Peyer's patch (tissue), 4 donors: ENCODE results near the gene GNAQ. TPM values are rescaled to one million over a fixed set of nuclear protein-coding genes. Genes with fewer than 3 reads are reported as not detected.

ENCODE experiments used
- DNase-seq, 3 donors: peaks; one replicate each; pipeline ENCODE4 v3.0.0-alpha.2; 2017 to 2019
- H3K27ac ChIP-seq, 4 donors: fragments of 200-600 bp; sonication (generic); one replicate each; pipeline ENCODE4 v1.5.1; 2016 to 2019
- H3K27me3 ChIP-seq, 2 donors: fragments of 200-600 bp; sonication (generic); one replicate each; pipeline ENCODE4 v1.5.1; 2019
- H3K36me3 ChIP-seq, 3 donors: fragments of 200-600 bp; sonication (generic); one replicate each; pipeline ENCODE4 v1.5.1; 2016 to 2019
- H3K4me1 ChIP-seq, 4 donors: fragments of 200-600 bp; sonication (generic); one replicate each; pipeline ENCODE4 v1.5.1; 2016 to 2019
- H3K4me3 ChIP-seq, 4 donors: fragments of 200-600 bp; sonication (generic); 1 replicate in 3 of 4; 2 replicates in 1 of 4; pipeline ENCODE4 v1.5.1; 2016 to 2019; ENCODE audit warnings: mild to moderate bottlenecking in 1 of 4
- H3K9me3 ChIP-seq, 4 donors: fragments of 200-600 bp; sonication (generic); one replicate each; pipeline ENCODE4 v1.5.1; 2016 to 2019; ENCODE audit warnings: mild to moderate bottlenecking in 1 of 4
- POLR2A ChIP-seq, 2 donors: fragments of 450-650 bp; IDR thresholded peaks; one replicate each; pipeline ENCODE4 v1.5.1; 2017; ENCODE audit warnings: antibody characterized with exemption in 2 of 2, mild to moderate bottlenecking in 2 of 2, moderate library complexity in 2 of 2
- total RNA-seq, 4 donors: library from RNA; depleted of rRNA; stranded (reverse); fragments of >200 nt; gene quantifications; one replicate each; pipeline ENCODE4 v1.1.0, GENCODE V29; 2016
- TF ChIP-seq, protein P1 (sequence below), 6 experiments: fragments of 450-650 bp in 4 of 6; fragments of 200-600 bp in 2 of 6; sonication (generic) in 1 of 6; IDR thresholded peaks; one replicate each; pipeline ENCODE4 v1.5.1; 2017 to 2019; ENCODE audit warnings: antibody characterized with exemption in 6 of 6, mild to moderate bottlenecking in 3 of 6, moderate library complexity in 1 of 6

Gene GNAQ
- total RNA-seq, 4 donors from 2014 or later = 28.7 to 45.4 (median 33.5) TPM

DNA sequence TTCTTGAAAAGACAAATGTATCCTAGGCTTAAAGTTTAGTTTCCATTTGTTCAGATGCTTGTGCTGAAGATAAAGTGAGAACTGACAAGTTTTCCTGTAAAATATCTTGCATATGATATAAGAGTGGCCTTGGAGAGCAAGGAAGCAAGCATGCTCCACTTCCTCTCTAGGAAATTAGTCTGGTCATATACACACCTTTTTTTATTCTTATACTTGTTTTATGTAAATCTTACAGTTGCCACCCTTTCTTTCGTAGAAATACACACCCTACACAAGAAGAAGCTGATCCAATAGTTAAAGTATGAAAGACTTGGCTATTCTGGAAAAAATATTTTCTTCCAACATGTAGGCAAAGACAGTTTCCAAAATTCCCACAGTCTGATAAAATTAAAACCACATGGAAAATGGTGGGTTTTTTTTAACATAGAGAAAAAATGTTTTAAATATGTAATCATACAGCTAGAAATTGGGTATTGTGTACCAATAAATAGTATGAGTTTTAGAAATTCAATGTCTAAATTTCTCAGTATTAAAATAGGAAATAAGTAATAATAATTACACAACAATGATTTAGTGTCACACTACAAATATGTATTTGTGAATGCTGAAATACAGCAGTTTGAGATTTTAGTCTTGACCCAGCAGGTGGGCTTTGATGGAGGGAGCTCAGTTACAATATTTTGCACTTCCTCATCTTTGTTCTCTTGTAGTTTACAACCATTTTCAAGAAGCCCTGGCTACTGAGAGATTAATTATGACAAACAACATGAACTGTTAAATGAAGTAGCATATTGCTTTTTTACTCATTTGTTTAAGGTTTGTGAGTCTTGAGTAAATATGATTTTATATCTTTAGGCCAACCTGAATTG lies 197.8 kb downstream of the GNAQ start:
- Histone ChIP-seq H3K4me3 (no peak overlapping the region), H3K9me3 (no peaks in the 10 kb centered on the region), H3K36me3 (no peaks in the 10 kb centered on the region), H3K27ac (no peak overlapping the region), H3K27me3 (no peaks in the 10 kb centered on the region), H3K4me1 (no peaks in the 10 kb centered on the region)
- TF ChIP-seq, protein P1, sequence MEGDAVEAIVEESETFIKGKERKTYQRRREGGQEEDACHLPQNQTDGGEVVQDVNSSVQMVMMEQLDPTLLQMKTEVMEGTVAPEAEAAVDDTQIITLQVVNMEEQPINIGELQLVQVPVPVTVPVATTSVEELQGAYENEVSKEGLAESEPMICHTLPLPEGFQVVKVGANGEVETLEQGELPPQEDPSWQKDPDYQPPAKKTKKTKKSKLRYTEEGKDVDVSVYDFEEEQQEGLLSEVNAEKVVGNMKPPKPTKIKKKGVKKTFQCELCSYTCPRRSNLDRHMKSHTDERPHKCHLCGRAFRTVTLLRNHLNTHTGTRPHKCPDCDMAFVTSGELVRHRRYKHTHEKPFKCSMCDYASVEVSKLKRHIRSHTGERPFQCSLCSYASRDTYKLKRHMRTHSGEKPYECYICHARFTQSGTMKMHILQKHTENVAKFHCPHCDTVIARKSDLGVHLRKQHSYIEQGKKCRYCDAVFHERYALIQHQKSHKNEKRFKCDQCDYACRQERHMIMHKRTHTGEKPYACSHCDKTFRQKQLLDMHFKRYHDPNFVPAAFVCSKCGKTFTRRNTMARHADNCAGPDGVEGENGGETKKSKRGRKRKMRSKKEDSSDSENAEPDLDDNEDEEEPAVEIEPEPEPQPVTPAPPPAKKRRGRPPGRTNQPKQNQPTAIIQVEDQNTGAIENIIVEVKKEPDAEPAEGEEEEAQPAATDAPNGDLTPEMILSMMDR (IDR thresholded peaks at IDR 0.05) = no peak
- DNase-seq = no peak

DNA sequence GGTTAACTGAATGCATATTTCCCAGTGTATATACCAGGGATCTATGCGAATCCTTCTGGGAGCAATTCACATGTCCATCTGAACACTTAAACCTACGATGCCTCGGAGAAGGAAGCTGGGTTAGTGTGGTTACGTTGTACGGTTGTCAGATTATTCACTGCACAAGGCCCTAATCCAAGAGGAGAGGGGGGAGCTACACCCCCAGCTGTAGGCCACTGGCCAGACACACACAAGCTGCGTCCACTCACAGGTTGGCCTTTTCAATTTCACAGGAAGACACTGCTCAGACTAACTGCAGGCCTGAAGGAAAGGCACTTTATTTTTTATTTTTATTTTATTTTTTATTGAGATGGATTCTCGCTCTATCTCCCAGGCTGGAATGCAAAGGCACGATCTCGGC lies 199.0 kb downstream of the GNAQ start:
- H3K9me3 ChIP-seq = no peaks in the 10 kb centered on the region
- H3K4me3 ChIP-seq = no peak overlapping the region
- no peaks in the 10 kb centered on the region for H3K27me3 ChIP-seq
- TF ChIP-seq POLR2A (IDR thresholded peaks at IDR 0.05) = no peak
- TF ChIP-seq, protein P1 (IDR thresholded peaks at IDR 0.05) = no peak
- H3K4me1 ChIP-seq = no peaks in the 10 kb centered on the region
- H3K27ac ChIP-seq = no peak overlapping the region
- DNase-seq = no peak
- no peaks in the 10 kb centered on the region for H3K36me3 ChIP-seq

DNA sequence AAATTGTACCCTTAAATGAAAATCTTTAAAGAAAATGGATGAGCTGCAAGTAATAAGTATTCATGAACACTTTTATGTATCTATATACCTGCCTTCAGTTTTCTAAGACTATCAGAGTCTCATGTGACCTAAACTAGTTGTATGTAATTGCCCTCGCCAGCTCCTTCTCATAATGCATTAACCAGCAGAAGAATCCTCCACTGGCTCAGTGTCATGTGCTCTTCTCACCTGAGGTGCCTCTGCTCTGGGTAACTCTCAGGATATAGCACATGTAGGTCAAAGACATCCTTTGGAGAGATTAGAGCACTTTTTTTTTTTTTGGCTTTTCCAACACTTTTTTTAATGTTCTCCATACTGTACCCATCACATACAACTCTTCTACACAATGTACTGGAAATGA lies 199.8 kb downstream of the GNAQ start:
- no peaks in the 10 kb centered on the region for H3K36me3 ChIP-seq
- TF ChIP-seq, protein P1 (IDR thresholded peaks at IDR 0.05) = no peak
- TF ChIP-seq POLR2A (IDR thresholded peaks at IDR 0.05) = no peak
- H3K27ac ChIP-seq = no peak overlapping the region
- H3K9me3 ChIP-seq = no peaks in the 10 kb centered on the region
- H3K27me3 ChIP-seq = no peaks in the 10 kb centered on the region
- H3K4me1 ChIP-seq = peaks cover 0 to 6% (median 0%) of the 10 kb centered on the region in 4 donors
- no peak for DNase-seq
- H3K4me3 ChIP-seq = no peak overlapping the region

DNA sequence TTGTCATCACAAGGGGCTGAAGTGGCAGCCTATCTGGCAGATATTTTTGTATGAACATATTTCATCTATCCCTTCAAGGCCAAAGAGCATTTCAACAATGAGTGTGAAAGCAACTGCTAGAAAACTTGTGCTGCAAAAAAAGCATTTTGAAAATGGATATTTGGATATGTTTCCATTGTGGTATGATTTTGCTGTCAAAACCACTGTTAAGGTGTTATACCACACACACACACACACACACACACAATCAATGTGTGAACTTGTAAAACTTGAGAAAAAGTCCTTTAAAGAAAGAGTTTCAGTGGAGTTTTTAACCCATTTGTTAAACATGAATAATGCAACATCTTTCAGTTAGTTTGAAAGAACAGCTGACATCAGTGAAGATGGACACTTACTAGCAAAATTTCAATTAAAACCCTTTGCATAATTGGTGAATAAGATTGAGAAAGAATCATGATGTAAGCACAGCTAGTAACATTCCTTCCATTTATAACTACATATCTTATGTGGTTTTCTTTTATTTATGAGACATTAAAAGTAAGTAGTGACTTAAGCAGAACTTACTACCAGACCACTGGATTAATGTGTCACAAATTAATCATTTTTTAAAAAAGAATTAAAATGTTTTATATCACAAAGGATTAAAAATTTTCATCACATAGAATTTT lies 200.9 kb downstream of the GNAQ start:
- TF ChIP-seq, protein P1 (IDR thresholded peaks at IDR 0.05) = no peak
- DNase-seq = no peak
- H3K4me3 ChIP-seq = no peak overlapping the region
- no peaks in the 10 kb centered on the region for H3K27me3 ChIP-seq
- H3K36me3 ChIP-seq = no peaks in the 10 kb centered on the region
- no peak overlapping the region for H3K27ac ChIP-seq
- no peaks in the 10 kb centered on the region for H3K9me3 ChIP-seq
- H3K4me1 ChIP-seq = peaks cover 0 to 6% (median 0%) of the 10 kb centered on the region in 4 donors

DNA sequence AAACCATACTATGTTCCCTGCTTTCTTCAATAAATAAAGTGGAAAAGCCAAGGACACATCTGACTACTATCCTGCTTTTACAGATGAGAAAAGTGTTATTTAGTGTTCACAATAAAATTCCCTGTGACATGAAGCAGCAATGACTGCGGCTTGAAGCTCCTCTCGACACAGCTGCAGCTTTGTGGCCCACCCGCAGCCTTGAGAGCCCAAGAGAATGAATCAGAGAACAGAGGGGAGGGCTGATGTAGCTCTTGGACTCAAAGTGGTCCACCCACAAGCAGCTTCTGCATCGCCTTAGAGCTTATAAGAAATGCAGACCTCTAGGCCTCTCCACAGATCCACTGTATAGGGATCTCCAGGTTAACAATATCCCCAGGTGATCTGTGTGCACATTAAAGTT lies 202.2 kb downstream of the GNAQ start:
- H3K36me3 ChIP-seq = no peaks in the 10 kb centered on the region
- H3K9me3 ChIP-seq = no peaks in the 10 kb centered on the region
- no peak overlapping the region for H3K4me3 ChIP-seq
- H3K27me3 ChIP-seq = no peaks in the 10 kb centered on the region
- no peak for TF ChIP-seq POLR2A (IDR thresholded peaks at IDR 0.05)
- peaks cover 0 to 6% (median 0%) of the 10 kb centered on the region in 4 donors for H3K4me1 ChIP-seq
- no peak for DNase-seq
- H3K27ac ChIP-seq = no peak overlapping the region

DNA sequence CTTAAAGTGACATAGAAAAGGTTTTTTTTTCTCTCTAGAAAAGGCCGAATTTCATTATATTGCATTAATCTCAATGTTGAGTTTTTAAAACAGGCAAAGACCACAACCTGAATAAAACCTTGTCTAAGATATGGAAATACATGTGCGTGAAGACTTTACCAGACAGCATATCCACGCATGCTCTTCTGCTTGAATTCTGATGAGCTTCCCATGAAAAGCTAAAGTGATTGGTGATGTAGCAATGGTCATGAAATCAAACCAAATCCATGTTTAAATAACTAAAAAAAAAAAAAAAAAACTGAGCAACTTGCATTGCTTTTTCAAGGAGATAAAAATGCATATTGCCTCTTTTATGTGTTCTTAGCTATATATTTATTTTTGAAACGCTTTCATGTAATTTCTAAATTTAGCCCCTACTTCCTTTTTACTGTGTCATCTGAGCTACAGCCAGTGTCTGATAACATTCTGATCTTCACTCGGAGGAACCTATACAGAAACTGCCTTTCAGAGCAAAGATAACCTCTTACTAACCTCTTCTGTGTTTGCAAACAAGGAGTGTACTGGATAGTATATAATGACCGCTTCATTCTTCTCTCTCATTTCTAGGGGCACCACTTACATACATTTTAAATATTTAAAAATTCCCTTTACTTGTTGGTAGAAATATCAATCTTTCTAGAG lies 204.4 kb downstream of the GNAQ start:
- no peak overlapping the region for H3K4me3 ChIP-seq
- no peaks in the 10 kb centered on the region for H3K9me3 ChIP-seq
- TF ChIP-seq POLR2A (IDR thresholded peaks at IDR 0.05) = no peak
- TF ChIP-seq, protein P1 (IDR thresholded peaks at IDR 0.05) = no peak
- no peak for DNase-seq
- H3K36me3 ChIP-seq = no peaks in the 10 kb centered on the region
- H3K27me3 ChIP-seq = no peaks in the 10 kb centered on the region
- H3K27ac ChIP-seq = no peak overlapping the region
- H3K4me1 ChIP-seq = peaks cover 0 to 6% (median 0%) of the 10 kb centered on the region in 4 donors
